K562 (cell line): ENCODE data around the gene NDUFB5. TPM values are rescaled to one million over a fixed set of nuclear protein-coding genes. Genes with fewer than 3 reads are reported as not detected.

Source experiments
- ATAC-seq: fragments of 200-7000 bp; cut with Tn5 transposase; 3 replicates; pipeline ENCODE4 v1.9.1; 2020; ENCODE audit warnings: moderate library complexity
- BruUV-seq: library from RNA; stranded (reverse); fragments of 400-500 nt; replicated peaks from 2 replicates; lab custom pipeline; 2021; lab: Mats Ljungman, UMichigan
- CTCF ChIA-PET: fragments of 300-600 bp; formaldehyde crosslinking; extraction: SDS; loops from one replicate; lab custom pipeline; 2021; ENCODE audit warnings: low intra/inter-chr PET ratio; lab: Yijun Ruan, JAX
- POLR2A ChIA-PET: fragments of 300-600, 350-650 bp; sonication (Branson Sonifier 250); formaldehyde crosslinking; extraction: SDS; loops from one replicate; lab custom pipeline; 2021; ENCODE audit warnings: antibody characterized with exemption, inconsistent platforms; lab: Yijun Ruan, JAX
- DNase-seq, 4 experiments: peaks; one replicate each; pipeline versions ENCODE4 v3.0.0 to v3.0.0-alpha.2; 2011 to 2018; ENCODE audit warnings: low spot score in 3 of 4, mixed read lengths in 3 of 4; ENCODE audit errors: extremely low read depth in 1 of 4
- FAIRE-seq: peaks from 2 replicates; lab custom pipeline; 2011; peaks lifted over from hg19 to GRCh38; lab: Jason Lieb, UNC
- H2AFZ ChIP-seq: 2 replicates; pipeline ENCODE4 v1.6.0; 2011; ENCODE audit warnings: low read depth, low read length, control low read depth, inconsistent platforms
- H3K27ac ChIP-seq: fragments of 200-600 bp; 3 replicates; pipeline ENCODE4 v1.8.0; 2011; ENCODE audit warnings: low read depth, mild to moderate bottlenecking, control low read depth, inconsistent platforms, low read length, moderate library complexity, mixed read lengths; ENCODE audit errors: extremely low read depth
- H3K27me3 ChIP-seq, 2 experiments: fragments of 300-600 bp in 1 of 2; 2 replicates in 1 of 2; 3 replicates in 1 of 2; pipeline versions ENCODE4 v1.6.0 to v1.8.0; 2011; ENCODE audit warnings: inconsistent platforms in 2 of 2, low read length in 2 of 2, mild to moderate bottlenecking in 1 of 2, mixed read lengths in 1 of 2, moderate library complexity in 1 of 2; ENCODE audit not compliant: control insufficient read depth in 2 of 2, insufficient read depth in 2 of 2
- H3K36me3 ChIP-seq: fragments of 300-600 bp; 3 replicates; pipeline ENCODE4 v1.8.0; 2011; ENCODE audit warnings: mild to moderate bottlenecking, low read length, inconsistent platforms; ENCODE audit not compliant: control insufficient read depth, insufficient read depth
- H3K4me1 ChIP-seq, 2 experiments: fragments of 200-600 bp in 1 of 2; replicated peaks in 1 of 2; 2 replicates in 1 of 2; 3 replicates in 1 of 2; pipeline versions ENCODE4 v1.5.1 to v1.8.0; 2011; ENCODE audit warnings: inconsistent platforms in 2 of 2, low read length in 2 of 2, mild to moderate bottlenecking in 1 of 2, mixed read lengths in 1 of 2, moderate library complexity in 1 of 2; ENCODE audit not compliant: control insufficient read depth in 2 of 2, insufficient read depth in 2 of 2
- H3K4me2 ChIP-seq: 2 replicates; pipeline ENCODE4 v1.6.1; 2011; ENCODE audit warnings: low read length, control low read depth, inconsistent platforms, mixed read lengths; ENCODE audit not compliant: insufficient read depth
- H3K4me3 ChIP-seq: fragments of 200-600 bp; sonication (generic), shearing (Covaris generic); 2 replicates; pipeline ENCODE4 v1.5.1; 2016; ENCODE audit warnings: control low read depth, inconsistent platforms
- H3K79me2 ChIP-seq: fragments of 200-600 bp; 3 replicates; pipeline ENCODE4 v1.8.0; 2011; ENCODE audit warnings: low read length, inconsistent platforms; ENCODE audit not compliant: control insufficient read depth, insufficient read depth
- H3K9ac ChIP-seq, 2 experiments: 2 replicates each; pipeline versions ENCODE4 v1.6.0 to v1.6.1; 2011; ENCODE audit warnings: low read depth in 2 of 2, low read length in 2 of 2, control low read depth in 1 of 2, inconsistent platforms in 1 of 2, mild to moderate bottlenecking in 1 of 2, mixed read lengths in 1 of 2; ENCODE audit not compliant: insufficient read depth in 1 of 2
- H3K9me1 ChIP-seq: one replicate; pipeline ENCODE4 v1.6.0; 2011; ENCODE audit warnings: inconsistent platforms, mild to moderate bottlenecking, low read length, moderate library complexity; ENCODE audit not compliant: control insufficient read depth, insufficient read depth
- H3K9me3 ChIP-seq: replicated peaks from 2 replicates; pipeline ENCODE4 v1.5.1; 2011; ENCODE audit warnings: low read depth, low read length, inconsistent platforms; ENCODE audit not compliant: control insufficient read depth, insufficient read depth
- H4K20me1 ChIP-seq: replicated peaks from 2 replicates; pipeline ENCODE4 v1.6.1; 2011; ENCODE audit warnings: low read length, inconsistent platforms, mixed read lengths; ENCODE audit not compliant: control insufficient read depth, insufficient read depth
- CBFA2T2 ChIP-seq: fragments of 450-650 bp; conservative IDR thresholded peaks from 2 replicates; pipeline ENCODE4 v1.6.1; 2017; ENCODE audit warnings: mild to moderate bottlenecking
- ERF ChIP-seq: fragments of 450-650 bp; formaldehyde crosslinking; IDR thresholded peaks from 2 replicates; pipeline ENCODE4 v1.4.0; 2020; ENCODE audit warnings: mild to moderate bottlenecking, mixed read lengths
- ZBTB26 ChIP-seq: fragments of 450-650 bp; formaldehyde crosslinking; IDR thresholded peaks from 2 replicates; pipeline ENCODE4 v1.4.0; 2022; ENCODE audit warnings: missing genetic modification characterization
- ZNF121 ChIP-seq: sonication (generic); formaldehyde crosslinking; conservative IDR thresholded peaks from 2 replicates; pipeline ENCODE4 v1.8.0; 2022; ENCODE audit warnings: missing genetic modification reagents
- ZNF175 ChIP-seq: fragments of 200-800 bp; sonication (Bioruptor generic); IDR thresholded peaks from 2 replicates; pipeline ENCODE4 v1.6.1; 2016; ENCODE audit warnings: low read depth, mild to moderate bottlenecking, missing genetic modification characterization, missing compliant biosample characterization
- ZNF197 ChIP-seq: fragments of 200-800 bp; sonication (Bioruptor generic); IDR thresholded peaks from 2 replicates; pipeline ENCODE4 v1.6.1; 2016; ENCODE audit warnings: low read depth, missing genetic modification characterization, missing compliant biosample characterization
- WGBS: fragments of 100-300 bp; shearing (Covaris generic); methylation state at CpG from one replicate; pipeline ENCODE4 v1.1.6; 2016; ENCODE audit warnings: low coverage, mixed read lengths; ENCODE audit not compliant: insufficient coverage; ENCODE audit errors: missing lambda C conversion rate; 5-methylcytosine and 5-hydroxymethylcytosine counted together
- in situ Hi-C: fragments of 300-500 bp; cut with MboI; formaldehyde crosslinking; loops from 4 replicates; pipeline ENCODE4 v1.15.0; 2018; ENCODE audit warnings: inconsistent platforms, mixed read lengths
- intact Hi-C: fragments of 100-400 bp; cut with micrococcal nuclease; formaldehyde crosslinking; loops from 2 replicates; pipeline ENCODE4 v1.14.2; 2022
- polyA plus RNA-seq, 8 experiments: library from polyadenylated mRNA; depleted of rRNA in 4 of 8; stranded (reverse) in 5 of 8; unstranded in 3 of 8; fragments of >200 nt; fragmentation: Nextera tagmentation in 2 of 8; fragmentation: Illumina TruSeq in 1 of 8; extraction: Ambion mirVana in 2 of 8; extraction: Trizol in 1 of 8; gene quantifications; 2 replicates each; pipeline versions ENCODE4 v1.2.1 to v1.2.3, GENCODE V29; 2011 to 2014; ENCODE audit warnings: inconsistent platforms in 1 of 8, missing spikeins in 1 of 8
- total RNA-seq, 7 experiments: library from RNA; depleted of rRNA in 6 of 7; stranded (reverse); fragments of >200 nt in 6 of 7; fragmentation: Illumina TruSeq in 2 of 7; extraction: Trizol in 2 of 7; gene quantifications; 2 replicates each; pipeline versions ENCODE4 v1.2.1 to v1.2.3, GENCODE V29; 2011 to 2021; ENCODE audit warnings: low replicate concordance in 1 of 7

Gene NDUFB5
- total and polyA plus RNA-seq, 9 of the 15 experiments (the other 6 are each of a cell fraction or from before 2014, with no cell fraction given) = 128 to 466 (median 176) TPM

GRCh38 chr3:179622023-179622422, 17.4 kb downstream of the NDUFB5 start:
- no peak overlapping the region for H3K4me2 ChIP-seq
- no peak overlapping the region for H3K9ac ChIP-seq
- ATAC-seq = no peak
- no peak for FAIRE-seq
- peaks cover 5% of the 10 kb centered on the region; the same call in 2 of the 3 replicates for H3K79me2 ChIP-seq
- H3K27me3 ChIP-seq = no peaks in the 10 kb centered on the region
- no TSS peak for BruUV-seq
- no peak overlapping the region for H2AFZ ChIP-seq
- no peak overlapping the region for H3K4me3 ChIP-seq
- H3K9me3 ChIP-seq = no peaks in the 10 kb centered on the region
- POLR2A ChIA-PET = no interaction called here
- no peaks in the 10 kb centered on the region for H4K20me1 ChIP-seq
- in situ Hi-C loops (no loop called here), intact Hi-C loops (no loop called here)
- WGBS = 94% methylated on average over 2 of the region's 2 CpGs
- peaks cover 69% of the 10 kb centered on the region for H3K36me3 ChIP-seq
- DNase-seq = no peak
- no peaks in the 10 kb centered on the region for H3K9me1 ChIP-seq
- TF ChIP-seq ZNF121 (peak; percentile 65), CBFA2T2 (no peak)
- H3K4me1 ChIP-seq = no peaks in the 10 kb centered on the region
- no peak overlapping the region for H3K27ac ChIP-seq
- CTCF ChIA-PET = no interaction called here

GRCh38 chr3:179624451-179624850, 19.9 kb downstream of the NDUFB5 start:
- Histone ChIP-seq H2AFZ (no peak overlapping the region), H3K9ac (no peak overlapping the region), H3K79me2 (peaks cover 5% of the 10 kb centered on the region; the same call in 2 of the 3 replicates), H3K4me2 (no peak overlapping the region), H3K9me1 (no peaks in the 10 kb centered on the region), H3K4me3 (no peak overlapping the region), H3K27me3 (no peaks in the 10 kb centered on the region), H4K20me1 (no peaks in the 10 kb centered on the region), H3K4me1 (no peaks in the 10 kb centered on the region), H3K36me3 (peaks cover 50% of the 10 kb centered on the region), H3K27ac (no peak overlapping the region)
- ChIA-PET POLR2A (interaction anchor here (0.6 kb wide), 1 partner anchor 9 kb away, joined by 5 read pairs; no protein-coding TSS in a partner anchor), CTCF (no interaction called here)
- intact Hi-C loops = no loop called here
- in situ Hi-C loops = no loop called here
- WGBS = 66% methylated on average over 2 of the region's 3 CpGs
- no peak for ATAC-seq
- no peak for FAIRE-seq
- TF ChIP-seq ZBTB26 (CRISPR knock-in tag) (no peak), ZNF175 (CRISPR knock-in tag) (no peak), ZNF197 (CRISPR knock-in tag) (no peak), ERF (CRISPR knock-in tag) (no peak)
- TF ChIP-seq, all 486 proteins: peak for 0
- no peaks in the 10 kb centered on the region for H3K9me3 ChIP-seq
- no TSS peak for BruUV-seq
- no peak for DNase-seq
